HG03025 (cell line): ENCODE data around the gene FLT4.
"Not testable (repeated sequence)": the region's sequence is repeated elsewhere in the genome, so short reads cannot be mapped to it uniquely, and the experiment has no call there.

Source experiments
- ATAC-seq: cut with Tn5 transposase; IDR thresholded peaks from one replicate; pipeline ENCODE4 v1.9.1; 2021; ENCODE audit warnings: mild to moderate bottlenecking, moderate library complexity; ENCODE audit not compliant: unreplicated experiment, low FRiP score

FLT4 gene

DNA sequence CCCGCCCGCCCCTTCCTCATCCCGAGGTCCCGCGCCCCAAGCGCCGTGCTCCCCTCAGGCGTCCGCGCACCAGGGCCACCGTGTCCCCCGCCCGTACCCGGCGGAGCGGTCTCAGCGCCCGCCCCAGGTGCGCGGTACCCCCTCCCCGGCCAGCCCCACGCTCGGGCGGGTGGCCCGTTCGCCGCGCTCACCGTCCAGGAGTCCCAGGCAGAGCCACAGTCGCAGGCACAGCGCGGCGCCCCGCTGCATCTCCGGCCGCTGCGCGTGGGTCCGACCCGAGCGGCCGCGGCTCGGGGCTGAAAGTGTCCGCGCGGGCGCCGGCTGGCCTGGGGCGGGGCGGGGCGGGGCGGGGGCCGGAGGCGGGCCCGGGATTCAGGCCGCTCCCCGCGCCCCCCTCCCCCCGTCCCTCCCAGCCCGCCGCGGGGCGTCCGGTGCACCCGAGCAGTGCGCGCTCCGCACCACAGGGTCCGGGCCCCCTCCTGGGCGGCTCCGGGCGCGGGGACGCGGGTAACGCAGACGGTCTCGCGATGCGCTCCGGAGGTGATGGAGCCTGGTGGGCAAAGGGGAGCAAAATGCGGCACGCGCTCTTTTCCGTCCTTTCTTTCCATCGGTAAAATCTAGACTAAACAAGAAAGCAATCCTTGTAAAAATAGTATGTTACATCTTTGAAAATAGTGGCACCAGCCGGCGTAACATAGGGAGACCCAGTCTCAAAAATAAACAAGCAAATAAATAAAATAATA is at the start of gene FLT4:
Gene FLT4, minus strand, starts transcription at position 304 of the 743 bp plus-strand sequence. Its CDS starts 55 bp downstream, at position 249.
- ATAC-seq = no peak

DNA sequence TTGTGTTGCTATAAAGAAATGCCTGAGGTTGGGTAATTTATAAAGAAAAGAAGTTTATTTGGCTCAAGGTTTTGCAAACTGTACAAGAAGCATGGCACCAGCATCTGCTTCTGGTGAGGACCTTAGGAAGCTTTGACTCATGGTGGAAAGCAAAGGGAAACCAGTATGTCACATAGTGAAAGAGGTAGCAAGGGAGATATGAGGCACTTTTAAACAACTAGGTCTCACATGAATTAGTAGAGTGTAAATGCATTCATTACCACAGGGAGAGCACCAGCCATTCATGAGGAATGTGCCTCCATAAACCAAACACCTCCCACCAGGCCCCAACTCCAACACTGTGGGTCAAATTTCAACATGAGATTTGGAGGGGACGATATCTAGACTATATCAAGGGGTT is 49.6 kb upstream of the FLT4 start:
- no peak for ATAC-seq

DNA sequence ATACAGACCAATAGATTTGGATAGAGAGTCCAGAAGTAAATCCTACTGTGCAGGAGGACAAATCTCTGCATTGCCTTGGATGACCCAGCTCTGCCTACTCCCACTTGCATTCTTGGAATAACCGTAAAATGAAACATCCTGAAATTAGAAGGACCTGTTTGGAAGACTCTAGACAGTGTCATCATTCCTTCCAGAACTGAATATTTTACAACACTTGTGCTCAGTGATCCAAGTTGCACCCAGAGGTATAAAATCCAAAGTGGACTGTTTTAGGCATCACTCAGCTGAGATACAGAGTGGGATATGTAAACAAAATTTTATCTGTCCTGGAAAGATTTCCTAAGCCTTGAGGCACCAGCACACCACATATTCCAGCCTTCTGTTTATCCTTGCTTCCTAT is 46.7 kb upstream of the FLT4 start:
- ATAC-seq = no peak

DNA sequence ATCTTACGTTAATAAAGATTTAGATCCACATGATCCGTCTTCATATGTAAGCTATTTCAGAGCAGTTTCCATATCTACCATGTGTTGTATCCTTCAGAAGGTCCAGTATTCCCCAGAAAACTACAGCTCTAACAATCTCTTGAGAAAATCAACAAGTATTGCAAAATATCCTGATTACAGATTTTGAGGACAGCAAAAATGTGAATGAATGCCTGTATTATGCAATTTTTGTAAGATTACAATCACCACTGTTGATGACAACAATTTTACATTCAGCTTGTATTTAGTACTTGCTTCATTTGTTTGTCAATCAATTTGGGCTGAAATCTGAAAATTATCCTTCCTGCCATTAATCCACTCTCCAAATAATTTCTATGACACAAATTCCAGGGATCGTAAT is 43.0 kb upstream of the FLT4 start:
- ATAC-seq = no peak

DNA sequence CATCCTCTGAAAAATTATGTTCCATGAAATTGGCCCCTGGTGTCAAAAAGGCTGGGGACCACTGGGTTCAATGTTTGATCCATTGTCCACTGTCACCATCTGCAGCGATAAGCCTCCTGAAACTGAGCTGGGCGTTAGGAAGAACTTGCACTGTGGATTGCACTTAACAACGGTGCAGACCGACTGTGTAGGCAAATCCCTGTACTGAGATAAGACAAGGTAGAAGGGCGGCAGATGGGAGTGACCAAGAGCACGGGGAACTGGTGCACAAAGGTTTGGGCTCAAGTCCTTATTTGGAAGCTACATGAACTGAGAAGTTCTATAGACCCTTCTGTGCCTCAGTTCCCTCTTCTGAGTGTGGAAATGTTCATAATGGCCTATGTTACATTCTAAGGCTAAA is 41.6 kb upstream of the FLT4 start:
- ATAC-seq = no peak

DNA sequence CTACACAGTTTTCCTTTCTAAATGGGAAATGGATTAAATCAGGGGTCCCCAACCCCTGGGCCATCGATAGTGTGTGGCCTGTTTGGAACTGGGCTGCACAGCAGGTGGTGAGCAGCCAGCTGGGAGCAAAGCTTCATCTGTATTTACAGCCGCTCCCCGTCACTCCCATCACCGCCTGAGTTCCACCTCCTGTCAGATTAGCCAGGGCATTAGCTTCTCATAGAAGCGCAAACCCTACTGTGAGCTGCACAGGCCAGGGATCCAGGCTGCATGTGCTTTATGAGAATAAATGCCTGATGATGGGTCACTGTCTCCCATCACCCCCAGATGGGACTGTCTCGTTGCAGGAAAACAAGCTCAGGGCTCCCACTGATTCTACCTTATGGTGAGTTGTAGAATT is 41.2 kb upstream of the FLT4 start:
- ATAC-seq = no peak

DNA sequence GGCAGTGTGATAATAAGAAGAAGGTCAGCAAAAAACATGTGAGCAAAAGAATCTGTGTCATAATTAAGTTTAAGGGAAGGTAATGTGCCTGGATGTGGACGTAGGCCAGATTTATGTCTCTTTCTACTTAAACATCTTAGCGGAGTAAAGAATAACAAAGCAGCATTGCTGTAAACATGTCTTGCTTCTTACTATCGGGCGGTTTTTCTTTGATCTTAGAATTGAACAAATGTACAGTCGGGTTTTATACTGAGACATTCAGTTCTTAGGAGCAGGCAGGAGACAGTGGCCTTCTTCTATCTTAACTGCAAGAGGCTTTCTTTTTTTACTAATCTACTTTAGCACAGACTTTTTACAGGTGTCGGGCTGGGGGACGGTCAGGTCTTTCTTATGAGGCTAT is 40.4 kb upstream of the FLT4 start:
- no peak for ATAC-seq

DNA sequence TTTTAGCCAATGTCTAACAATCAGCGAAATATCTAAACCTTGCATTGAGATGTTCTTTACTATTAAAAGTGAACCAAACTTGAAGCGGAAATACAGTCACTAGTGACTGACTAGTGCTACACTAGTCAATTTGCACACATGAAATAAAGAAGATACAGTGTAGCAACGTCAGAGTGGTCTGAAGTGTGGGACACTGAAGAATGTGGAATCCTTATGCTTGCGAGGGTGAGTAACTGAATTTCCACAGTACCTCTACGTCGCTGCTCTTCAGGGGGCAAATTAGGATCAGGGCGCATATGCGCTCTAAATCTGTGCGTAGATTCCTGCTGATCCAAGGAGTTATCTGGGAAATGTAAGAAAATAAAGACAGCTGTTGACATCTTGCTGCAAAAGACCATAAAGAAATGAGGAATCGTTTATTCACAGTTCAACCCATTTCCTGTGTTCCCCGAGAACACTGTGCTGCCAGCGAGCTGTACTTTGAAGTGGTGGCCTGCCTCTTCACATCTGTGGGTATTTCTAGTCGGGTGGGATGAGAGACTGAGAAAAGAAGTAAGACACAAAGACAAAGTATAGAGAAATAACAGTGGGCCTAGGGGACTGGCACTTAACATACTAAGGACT is 39.8 kb upstream of the FLT4 start:
- no peak for ATAC-seq

DNA sequence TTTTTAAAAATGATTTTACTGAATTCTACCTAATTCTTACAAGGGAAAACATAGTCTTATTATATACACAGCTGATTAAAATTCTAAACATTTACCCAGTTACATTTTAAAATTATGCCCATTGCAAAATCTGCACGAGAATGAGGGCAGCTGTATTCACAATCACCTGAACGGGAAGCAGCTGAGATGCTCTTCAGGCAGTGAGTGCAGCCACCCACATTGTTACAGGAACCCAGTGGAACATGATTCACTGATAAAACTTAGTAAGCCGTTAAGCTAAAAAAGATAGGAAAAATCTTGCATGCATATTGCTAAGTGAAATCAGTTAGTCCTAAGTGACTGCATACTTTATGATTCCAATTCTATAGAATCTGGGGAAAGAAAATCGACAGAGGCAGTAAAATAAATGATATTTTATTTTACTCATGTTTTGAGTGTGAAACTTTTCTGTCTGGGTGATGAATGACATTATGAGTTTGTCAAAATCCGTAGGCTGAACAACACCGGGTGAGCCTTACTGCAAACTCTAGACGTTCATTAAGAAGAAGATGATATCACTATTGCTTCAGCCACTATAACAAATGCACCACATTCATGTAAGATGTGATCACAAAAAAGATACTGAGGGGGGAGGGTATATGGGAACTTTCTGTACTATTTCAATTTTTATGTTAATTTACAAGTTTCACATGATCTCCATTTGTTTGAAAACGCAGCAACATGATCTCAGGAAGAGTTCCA is 39.1 kb upstream of the FLT4 start:
- ATAC-seq = no peak

DNA sequence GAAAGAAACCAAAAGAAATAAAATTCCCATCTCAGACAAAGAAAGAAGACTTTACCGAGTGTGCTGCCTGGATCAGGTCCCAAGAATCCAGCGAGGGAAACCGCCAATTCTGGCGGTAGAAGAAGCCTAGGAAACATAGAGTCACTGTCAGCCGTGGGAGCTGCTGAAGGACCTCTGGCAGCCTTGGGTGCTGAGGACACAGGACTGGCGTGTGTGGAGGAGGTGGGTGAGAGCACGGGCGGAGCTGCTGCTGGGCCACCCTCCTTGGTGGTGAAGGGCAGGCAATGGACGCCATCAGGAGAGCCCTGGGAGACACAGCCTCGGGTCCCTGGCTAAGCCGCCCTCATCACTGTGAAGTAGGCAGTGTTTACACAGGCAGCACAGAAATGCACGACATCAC is 37.4 kb upstream of the FLT4 start:
- ATAC-seq = not testable (repeated sequence)

DNA sequence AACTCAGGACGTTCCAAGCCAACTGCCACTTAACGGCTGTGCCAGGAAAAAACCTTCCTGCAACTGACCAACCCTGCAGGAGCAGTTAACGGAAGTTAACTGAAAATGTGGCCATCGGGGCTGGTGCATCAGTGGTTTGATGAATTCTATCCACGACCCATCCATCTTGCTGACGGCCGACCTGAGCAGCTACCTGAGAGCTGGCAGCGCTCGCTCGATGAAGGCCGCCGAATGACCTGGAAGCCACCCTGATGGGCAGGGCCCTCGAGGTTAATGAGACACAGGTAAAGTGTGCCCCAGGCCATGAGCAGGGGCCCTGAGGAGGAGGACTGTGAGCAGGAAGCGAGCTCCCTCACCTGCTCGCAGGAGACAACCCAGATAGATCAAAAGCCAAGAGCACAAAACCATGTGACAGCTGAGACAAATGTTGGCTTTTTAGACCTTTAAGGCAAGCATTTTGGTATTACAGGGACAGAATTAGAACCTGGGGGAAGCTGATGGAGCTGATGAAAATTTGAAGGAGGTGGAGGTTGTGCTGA is 35.3 kb upstream of the FLT4 start:
- no peak for ATAC-seq

DNA sequence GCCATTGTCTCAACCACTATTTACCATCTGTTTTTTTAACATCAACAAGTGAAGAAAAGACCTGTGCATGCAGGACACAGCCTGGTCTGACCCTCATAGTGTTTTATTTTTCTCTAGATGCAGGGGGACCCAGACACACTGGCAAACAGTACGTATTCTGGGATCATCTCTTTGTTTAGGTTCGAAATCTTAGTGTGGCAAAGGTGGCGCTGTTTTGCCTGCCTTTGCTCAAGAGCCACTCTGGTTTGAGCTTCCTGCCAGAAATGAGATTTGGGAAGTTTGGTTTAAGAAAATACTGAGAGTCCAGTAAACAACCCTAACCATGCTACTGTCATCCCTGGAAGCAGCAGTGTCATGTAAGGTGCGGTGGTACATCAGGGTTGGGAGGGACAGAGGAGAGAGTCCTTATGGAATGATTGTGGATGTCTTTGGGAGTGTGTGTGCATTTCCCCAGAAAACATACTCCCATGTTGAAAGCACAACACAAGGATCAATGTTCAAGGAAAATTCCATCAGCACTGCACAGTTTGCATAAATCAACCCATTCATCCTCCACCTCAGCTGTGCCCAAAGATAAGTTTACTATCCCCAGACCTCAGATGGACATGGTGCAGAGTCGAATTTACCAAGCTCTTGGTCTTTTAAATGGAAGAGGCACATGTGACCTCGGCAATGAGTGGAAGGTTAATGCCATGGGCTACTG is 34.0 kb upstream of the FLT4 start:
- ATAC-seq = no peak

DNA sequence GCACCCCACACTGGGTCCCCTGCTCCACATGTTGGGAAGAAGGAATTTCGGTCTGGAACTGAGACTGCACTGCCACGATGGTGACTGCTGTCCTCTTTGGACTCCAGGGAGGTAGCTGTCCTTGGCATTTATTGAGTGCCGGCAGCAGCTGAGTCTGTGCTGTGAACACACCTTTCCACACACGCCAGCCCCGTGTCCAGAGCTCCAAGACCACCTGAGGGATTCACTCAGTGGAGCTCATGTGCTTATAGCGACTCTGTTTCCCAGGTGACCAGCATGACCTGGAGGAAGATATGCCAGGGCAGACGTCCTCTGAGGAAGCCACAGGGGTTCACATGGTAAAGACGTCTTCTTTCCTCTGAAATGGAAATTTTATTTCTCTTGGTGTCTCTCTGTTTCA is 33.2 kb upstream of the FLT4 start:
- no peak for ATAC-seq

DNA sequence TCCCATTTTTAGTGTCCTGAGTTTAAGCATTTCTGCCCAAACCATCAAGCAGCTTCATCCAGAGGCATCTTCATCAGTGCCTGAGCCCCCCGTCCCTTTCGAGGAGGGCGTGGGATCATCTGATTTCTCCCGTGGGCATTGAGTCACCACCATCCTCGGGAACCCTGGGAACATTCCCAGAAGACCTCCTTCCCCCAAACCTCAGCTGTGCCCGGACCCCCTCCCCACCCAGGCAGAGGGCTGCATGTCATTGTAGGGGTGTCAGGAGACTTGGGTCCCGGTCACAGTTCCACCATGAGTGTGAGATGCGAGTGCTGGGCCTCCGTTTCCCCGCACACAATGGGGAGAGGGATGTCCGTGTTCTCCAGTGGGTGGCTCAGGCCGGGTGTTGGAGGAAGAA is 32.6 kb upstream of the FLT4 start:
- not testable (repeated sequence) for ATAC-seq

DNA sequence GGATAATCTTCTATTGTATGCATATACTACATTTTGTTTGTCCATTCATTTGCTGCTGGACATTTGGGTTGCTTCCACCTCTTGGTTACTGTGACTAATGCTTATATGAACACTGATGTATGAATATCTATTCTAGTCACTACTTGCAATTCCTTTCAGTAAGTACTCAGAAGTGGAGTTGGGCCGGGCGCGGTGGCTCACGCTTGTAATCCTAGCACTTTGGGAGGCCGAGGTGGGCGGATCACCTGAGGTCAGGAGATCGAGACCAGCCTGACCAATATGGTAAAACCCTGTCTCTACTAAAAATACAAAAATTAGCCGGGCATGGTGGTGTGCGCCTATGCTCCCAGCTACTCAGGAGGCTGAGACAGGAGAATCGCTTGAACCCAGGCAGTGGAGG is 28.9 kb upstream of the FLT4 start:
- not testable (repeated sequence) for ATAC-seq

DNA sequence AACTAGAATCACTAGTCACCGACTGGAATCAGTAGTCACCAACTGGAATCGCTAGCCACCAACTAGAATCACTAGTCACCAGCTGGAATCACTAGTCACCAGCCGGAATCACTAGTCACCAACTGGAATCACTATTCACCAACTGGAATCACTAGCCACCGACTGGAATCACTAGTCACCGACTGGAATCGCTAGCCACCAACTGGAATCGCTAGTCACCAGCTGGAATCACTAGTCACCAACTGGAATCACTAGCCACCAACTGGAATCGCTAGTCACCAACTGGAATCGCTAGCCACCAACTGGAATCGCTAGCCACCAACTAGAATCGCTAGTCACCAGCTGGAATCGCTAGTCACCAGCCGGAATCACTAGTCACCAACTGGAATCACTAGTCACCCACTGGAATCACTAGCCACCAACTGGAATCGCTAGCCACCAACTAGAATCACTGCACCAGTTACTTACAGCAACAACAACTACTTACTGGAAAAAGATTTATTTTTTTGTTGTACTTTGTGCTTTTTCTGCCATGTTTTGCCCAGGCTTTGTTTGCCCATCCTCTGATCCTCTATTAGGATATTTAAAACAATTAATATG is 25.7 kb upstream of the FLT4 start:
- ATAC-seq = no peak

DNA sequence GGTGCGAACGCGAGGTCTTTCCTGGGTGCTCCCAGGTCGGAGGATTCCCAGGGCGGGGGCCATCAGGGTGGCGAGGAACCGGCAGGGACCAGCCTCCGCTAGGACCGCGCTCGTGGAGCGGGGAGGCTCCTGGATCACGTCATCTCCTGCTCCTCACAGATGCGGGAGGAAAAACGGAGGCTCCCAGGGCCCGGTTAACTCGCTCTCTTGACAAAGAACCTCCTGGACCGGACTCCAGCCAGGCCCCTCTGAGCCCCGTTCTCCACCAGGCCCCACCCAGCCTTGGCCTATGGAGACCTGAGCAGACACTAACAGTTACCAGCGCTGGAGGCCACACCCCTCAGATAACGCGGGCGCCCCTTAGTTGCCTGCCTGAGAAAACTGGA is 24.7 kb upstream of the FLT4 start:
- not testable (repeated sequence) for ATAC-seq

DNA sequence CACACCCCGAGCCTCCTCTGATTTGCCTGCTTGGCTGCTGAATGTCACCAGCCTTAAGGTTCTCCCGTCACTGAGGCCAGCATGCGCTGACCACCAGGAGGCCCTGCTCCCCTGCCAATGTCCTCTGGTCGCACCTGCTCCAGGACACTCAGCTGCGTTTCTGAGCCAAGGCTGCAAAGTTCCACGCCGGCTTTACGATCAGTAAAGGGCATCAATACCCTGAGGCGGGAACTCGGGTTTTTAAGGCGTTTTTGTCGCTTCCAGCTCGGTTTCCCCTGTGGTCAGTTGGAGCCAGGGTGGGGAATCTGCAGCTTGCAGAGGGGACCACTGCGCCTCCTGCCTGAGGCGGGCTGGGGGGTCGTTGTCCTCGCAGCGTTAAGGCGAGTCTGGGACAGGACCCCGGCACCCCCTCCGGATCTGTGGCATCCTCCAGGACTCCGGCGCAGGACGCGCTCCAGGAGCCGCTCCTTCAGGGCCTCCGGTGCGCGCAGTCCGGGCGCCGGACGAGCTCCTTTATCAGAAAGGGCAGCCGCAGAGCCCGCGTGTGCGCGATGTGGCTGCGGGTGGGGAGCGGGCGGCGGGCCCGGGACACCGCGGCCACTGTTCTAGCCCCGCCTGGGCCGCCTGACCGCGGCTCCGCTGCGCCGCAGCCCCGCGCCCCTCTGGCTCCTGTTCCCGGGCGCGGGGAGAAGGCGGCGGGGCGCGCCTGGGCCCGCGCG is 24.1 kb upstream of the FLT4 start:
- ATAC-seq = no peak

DNA sequence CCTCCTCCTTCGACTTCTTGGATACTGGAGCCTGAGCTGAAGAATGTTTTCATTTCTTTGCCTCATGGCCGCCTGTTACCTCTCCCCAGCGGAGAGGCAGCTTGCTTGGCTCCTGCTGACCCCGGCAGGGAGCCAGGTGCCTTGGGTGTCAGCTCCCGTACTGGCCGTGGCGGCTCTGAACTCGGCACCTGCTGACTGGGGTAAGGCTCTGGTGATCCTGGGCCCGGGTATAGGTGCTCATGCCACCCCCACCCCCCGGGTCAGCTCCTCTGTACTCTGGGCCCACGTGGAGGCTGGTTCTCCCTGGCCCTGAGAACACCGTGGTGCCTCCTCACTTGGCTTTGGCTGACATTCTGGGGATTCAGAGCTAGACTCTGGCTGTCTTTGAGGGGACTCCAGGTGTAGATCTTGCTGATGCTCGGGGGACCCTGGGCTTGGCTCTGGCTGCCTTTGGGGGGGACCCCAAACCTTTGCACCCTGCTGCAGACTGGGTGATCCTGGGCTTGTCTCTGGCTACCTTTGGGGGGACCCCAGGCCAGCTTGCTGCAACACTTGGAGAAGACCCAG is 22.6 kb upstream of the FLT4 start:
- ATAC-seq = not testable (repeated sequence)
